ENCODE results near the gene ANAPC7. TPM values are rescaled to one million over a fixed set of nuclear protein-coding genes. Genes with fewer than 3 reads are reported as not detected.

ANAPC7 gene
- total and polyA plus RNA-seq, 9 of the 15 experiments (the other 6 are each of a cell fraction or from before 2014, with no cell fraction given): 46.7 to 158 (median 109) TPM

GRCh38 chr12:110349096-110349495, 54.4 kb downstream of the ANAPC7 start:
- H3K79me2 ChIP-seq (ENCODE audit: control insufficient read depth, insufficient read depth, low read length): no peaks in the 10 kb centered on the region
- BruUV-seq (replicated peaks): no TSS peak
- H2AFZ ChIP-seq (ENCODE audit: low read depth, low read length): no peak overlapping the region
- no peaks in the 10 kb centered on the region for H3K9me3 ChIP-seq (replicated peaks; ENCODE audit: control insufficient read depth, insufficient read depth, low read depth, low read length)
- CTCF ChIA-PET (ENCODE audit: low intra/inter-chr PET ratio): no interaction called here
- WGBS (ENCODE audit: insufficient coverage, low coverage, missing lambda C conversion rate): 97% methylated on average over 4 of the region's 4 CpGs
- peaks cover 8 to 18% of the 10 kb centered on the region in 2 experiments; a peak in 4 of 5 replicates for H3K4me1 ChIP-seq (replicated peaks in 1 of 2; ENCODE audit: control insufficient read depth in 2 of 2, insufficient read depth in 2 of 2, low read length in 2 of 2)
- peaks cover 69% of the 10 kb centered on the region for H3K36me3 ChIP-seq (ENCODE audit: control insufficient read depth, insufficient read depth, low read length)
- POLR2A ChIA-PET: interaction anchor here (0.7 to 3.2 kb wide), 11 partner anchors 9 to 247 kb away, joined by 3 to 18 read pairs (median 4); no protein-coding TSS in a partner anchor
- H3K4me2 ChIP-seq (ENCODE audit: insufficient read depth, low read length): no peak overlapping the region
- no peaks in the 10 kb centered on the region for H3K9me1 ChIP-seq (ENCODE audit: control insufficient read depth, insufficient read depth, low read length)
- H3K27ac ChIP-seq (ENCODE audit: extremely low read depth, low read depth, low read length): no peak overlapping the region
- FAIRE-seq (no peak), ATAC-seq (no peak; the same call in 2 of the 3 replicates), DNase-seq (ENCODE audit: extremely low read depth in 1 of 4, low spot score in 3 of 4) (no peak)
- TF ChIP-seq ZNF584 (CRISPR knock-in tag; IDR thresholded peaks at IDR 0.05; ENCODE audit: low read depth): no peak
- peak; percentile 45; the same call in 1 of the 2 replicates for TF ChIP-seq POLR2G (IDR thresholded peaks at IDR 0.05; ENCODE audit: low read depth, low read length)
- TF ChIP-seq MYNN (IDR thresholded peaks at IDR 0.05): 0 out of 2 replicates have a peak, but pooled peaks have one; percentile 4
- TF ChIP-seq MYNN (CRISPR knock-in tag; IDR thresholded peaks at IDR 0.05): no peak
- peak; percentile 69 for TF ChIP-seq RBM22 (IDR thresholded peaks at IDR 0.05; ENCODE audit: low read depth, low read length, poor library complexity, severe bottlenecking)
- H4K20me1 ChIP-seq (replicated peaks; ENCODE audit: control insufficient read depth, insufficient read depth, low read length): peaks cover 11% of the 10 kb centered on the region; the same call in 1 of the 2 replicates
- peak overlapping the region in 1 of 2 experiments; percentile 32; a peak in 1 of 4 replicates for H3K9ac ChIP-seq (ENCODE audit: insufficient read depth in 1 of 2, low read depth in 2 of 2, low read length in 2 of 2)
- no peaks in the 10 kb centered on the region for H3K27me3 ChIP-seq (ENCODE audit: control insufficient read depth in 2 of 2, insufficient read depth in 2 of 2, low read length in 2 of 2)
- in situ Hi-C loops (cut with MboI) (no loop called here), intact Hi-C loops (cut with micrococcal nuclease) (no loop called here)
- no peak overlapping the region for H3K4me3 ChIP-seq
